ENCODE data around the gene TTC7B. TPM values are rescaled to one million over a fixed set of nuclear protein-coding genes. Genes with fewer than 3 reads are reported as not detected.

Gene TTC7B
- total and polyA plus RNA-seq, 2 of the 8 experiments (the other 6 are each of a cell fraction or from before 2014, with no cell fraction given) = 23.7 to 34.0 TPM

DNA sequence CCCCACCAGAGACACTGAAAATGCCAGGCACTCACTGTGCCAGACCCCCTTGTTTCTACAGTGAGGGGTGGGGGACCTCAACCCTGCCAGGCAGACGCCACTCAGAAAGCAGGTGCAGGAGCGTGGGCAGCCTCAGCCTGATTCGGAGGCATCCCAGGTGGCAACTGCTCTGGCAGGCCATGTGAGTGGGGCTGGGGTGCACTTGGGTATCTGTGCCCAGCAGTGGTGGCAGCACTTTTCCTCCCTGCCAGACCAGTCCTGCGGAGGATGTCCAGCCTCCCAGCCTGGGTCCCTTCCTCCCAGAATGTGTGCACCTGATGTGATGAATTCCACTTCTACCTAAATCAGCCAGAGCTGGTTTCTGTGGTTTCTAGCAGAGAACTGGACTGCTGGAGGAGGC is 13.4 kb upstream of the TTC7B start:
- Histone ChIP-seq H3K4ac (replicated peaks; ENCODE audit: insufficient read length, low read depth, low read length) (no peak overlapping the region), H3K27ac (ENCODE audit: low read depth, low read length) (no peak overlapping the region), H3K4me1 (replicated peaks in 1 of 4; ENCODE audit: control insufficient read depth in 3 of 4, insufficient read depth in 4 of 4, low read length in 3 of 4) (peaks cover 3 to 7% (median 3%) of the 10 kb centered on the region in 4 experiments; a peak in 5 of 7 replicates), H2AFZ (ENCODE audit: low read length) (no peak overlapping the region), H3K56ac (replicated peaks; ENCODE audit: insufficient read length, low read depth, low read length) (no peak overlapping the region), H3K4me2 (ENCODE audit: insufficient read depth in 1 of 2, low read depth in 2 of 2, low read length in 2 of 2) (no peak overlapping the region), H4K8ac (ENCODE audit: extremely low read depth, insufficient read depth, low read length) (no peak overlapping the region), H3K36me3 (ENCODE audit: control insufficient read depth in 2 of 4, insufficient read depth in 4 of 4, low read length in 3 of 4) (no peaks in the 10 kb centered on the region), H2BK5ac (ENCODE audit: low read depth, low read length) (no peak overlapping the region), H4K91ac (replicated peaks; ENCODE audit: insufficient read length, low read length) (no peak overlapping the region), H3K79me2 (ENCODE audit: control insufficient read depth in 1 of 2, insufficient read depth in 2 of 2, low read length in 2 of 2) (no peaks in the 10 kb centered on the region), H4K20me1 (replicated peaks in 1 of 2; ENCODE audit: control insufficient read depth in 1 of 2, insufficient read depth in 2 of 2, low read length in 2 of 2) (no peaks in the 10 kb centered on the region), H2BK15ac (ENCODE audit: low read length) (no peak overlapping the region), H2BK20ac (ENCODE audit: low read length) (no peak overlapping the region), H2BK12ac (ENCODE audit: low read depth, low read length) (no peak overlapping the region; the same call in 1 of the 2 replicates), H3K23me2 (ENCODE audit: low read depth, low read length) (no peaks in the 10 kb centered on the region), H3K18ac (ENCODE audit: extremely low read depth, low read length) (no peak overlapping the region), H3K79me1 (ENCODE audit: low read depth, low read length) (no peaks in the 10 kb centered on the region; the same call in 1 of the 2 replicates), H4K5ac (ENCODE audit: insufficient read length, low read depth, low read length) (no peak overlapping the region), H3K23ac (ENCODE audit: insufficient read length) (no peak overlapping the region), H3K9me3 (ENCODE audit: insufficient read depth in 2 of 2, low read depth in 1 of 2, low read length in 1 of 2) (peaks cover 0 to 5% of the 10 kb centered on the region in 2 experiments; a peak in 1 of 4 replicates), H3K14ac (ENCODE audit: insufficient read length) (no peak overlapping the region), H2BK120ac (replicated peaks; ENCODE audit: low read depth, low read length) (no peak overlapping the region), H2AK5ac (ENCODE audit: low read depth, low read length) (no peak overlapping the region), H3K9ac (replicated peaks in 1 of 4; ENCODE audit: extremely low read depth in 1 of 4, low read depth in 3 of 4, low read length in 3 of 4) (no peak overlapping the region), H3K4me3 (ENCODE audit: extremely low read depth in 1 of 4, insufficient read depth in 2 of 4, low read depth in 3 of 4, low read length in 4 of 4) (no peak overlapping the region), H3K27me3 (replicated peaks in 1 of 4; ENCODE audit: control insufficient read depth in 3 of 4, extremely low read depth in 1 of 4, insufficient read depth in 3 of 4, low read length in 3 of 4) (peaks cover 10 to 32% (median 23%) of the 10 kb centered on the region in 4 experiments)
- FAIRE-seq = no peak
- 94% methylated on average over 4 of the region's 4 CpGs; no CpG with 5 or more reads in 1 of the 2 experiments for WGBS, 2 experiments (ENCODE audit: extremely low coverage in 1 of 2, insufficient coverage in 1 of 2, insufficient read length in 1 of 2, insufficient replicate concordance in 2 of 2, low coverage in 1 of 2, low lambda C conversion rate in 2 of 2, missing lambda C conversion rate in 1 of 2)
- DNase-seq (ENCODE audit: low read depth in 1 of 2, low spot score in 2 of 2) = no peak
- ChIA-PET POLR2A (ENCODE audit: partially characterized antibody) (no interaction called here), CTCF (ENCODE audit: partially characterized antibody) (interaction anchor here (0.6 kb wide), 1 partner anchor 443 kb away, joined by 4 read pairs; no protein-coding TSS in a partner anchor)
- TF ChIP-seq BCL11A (IDR thresholded peaks at IDR 0.05; ENCODE audit: low read depth in 2 of 2, low read length in 2 of 2) = no peak
- TF ChIP-seq SP1 (IDR thresholded peaks at IDR 0.05; ENCODE audit: low read depth, low read length) = no peak
- no peak for TF ChIP-seq RFX5 (IDR thresholded peaks at IDR 0.05; ENCODE audit: borderline replicate concordance, low read depth, low read length)
- TF ChIP-seq SIX5 (IDR thresholded peaks at IDR 0.05; ENCODE audit: low read depth, low read length) = no peak
- TF ChIP-seq MAFK (IDR thresholded peaks at IDR 0.05; ENCODE audit: low read depth, low read length) = no peak
- TF ChIP-seq RNF2 (IDR thresholded peaks at IDR 0.05; ENCODE audit: borderline replicate concordance, low read depth, low read length, missing control alignments, poor library complexity, severe bottlenecking) = no peak
- no peak for TF ChIP-seq TEAD4 (IDR thresholded peaks at IDR 0.05; ENCODE audit: low read depth, low read length)
- no peak for TF ChIP-seq SUZ12 (IDR thresholded peaks at IDR 0.05; ENCODE audit: low read length)
- no peak for TF ChIP-seq EP300 (IDR thresholded peaks at IDR 0.05; ENCODE audit: borderline replicate concordance in 1 of 2, low read depth in 2 of 2, low read length in 2 of 2)
- no peak for TF ChIP-seq CBX5 (IDR thresholded peaks at IDR 0.05; ENCODE audit: low read depth, low read length)
- no peak for TF ChIP-seq TAF7 (optimal IDR thresholded peaks at IDR 0.05; ENCODE audit: borderline replicate concordance, low read depth, low read length)
- no peak for TF ChIP-seq POU5F1 (IDR thresholded peaks at IDR 0.05; ENCODE audit: low read depth, low read length)
- TF ChIP-seq CEBPB (IDR thresholded peaks at IDR 0.05; ENCODE audit: low read depth, low read length) = no peak
- no peak for TF ChIP-seq ZNF274 (IDR thresholded peaks at IDR 0.05; ENCODE audit: borderline replicate concordance, extremely low read depth, low read length)
